Skeletal muscle satellite cell (primary cell): ENCODE measurements around the gene PARD6G.

ENCODE experiments used
- H3K27me3 ChIP-seq: 2 replicates; pipeline ENCODE4 v1.7.0; 2013; ENCODE audit warnings: low read length; ENCODE audit not compliant: control insufficient read depth, insufficient read depth
- H3K36me3 ChIP-seq: 2 replicates; pipeline ENCODE4 v1.7.0; 2013; ENCODE audit warnings: mild to moderate bottlenecking, control low read depth, low read length; ENCODE audit not compliant: insufficient read depth
- H3K4me1 ChIP-seq: 2 replicates; pipeline ENCODE4 v1.7.0; 2013; ENCODE audit warnings: low read length; ENCODE audit not compliant: control insufficient read depth, insufficient read depth
- H3K4me2 ChIP-seq: 2 replicates; pipeline ENCODE4 v1.7.0; 2013; ENCODE audit warnings: mild to moderate bottlenecking, low read length
- H3K4me3 ChIP-seq: 2 replicates; pipeline ENCODE4 v1.7.0; 2013; ENCODE audit warnings: low read length
- H3K9ac ChIP-seq: 2 replicates; pipeline ENCODE4 v1.7.0; 2013; ENCODE audit warnings: mild to moderate bottlenecking, low read depth, low read length, moderate library complexity
- H3K9me3 ChIP-seq: replicated peaks from 2 replicates; pipeline ENCODE4 v1.7.0; 2013; ENCODE audit warnings: mild to moderate bottlenecking, control low read depth, low read length

Gene PARD6G

DNA sequence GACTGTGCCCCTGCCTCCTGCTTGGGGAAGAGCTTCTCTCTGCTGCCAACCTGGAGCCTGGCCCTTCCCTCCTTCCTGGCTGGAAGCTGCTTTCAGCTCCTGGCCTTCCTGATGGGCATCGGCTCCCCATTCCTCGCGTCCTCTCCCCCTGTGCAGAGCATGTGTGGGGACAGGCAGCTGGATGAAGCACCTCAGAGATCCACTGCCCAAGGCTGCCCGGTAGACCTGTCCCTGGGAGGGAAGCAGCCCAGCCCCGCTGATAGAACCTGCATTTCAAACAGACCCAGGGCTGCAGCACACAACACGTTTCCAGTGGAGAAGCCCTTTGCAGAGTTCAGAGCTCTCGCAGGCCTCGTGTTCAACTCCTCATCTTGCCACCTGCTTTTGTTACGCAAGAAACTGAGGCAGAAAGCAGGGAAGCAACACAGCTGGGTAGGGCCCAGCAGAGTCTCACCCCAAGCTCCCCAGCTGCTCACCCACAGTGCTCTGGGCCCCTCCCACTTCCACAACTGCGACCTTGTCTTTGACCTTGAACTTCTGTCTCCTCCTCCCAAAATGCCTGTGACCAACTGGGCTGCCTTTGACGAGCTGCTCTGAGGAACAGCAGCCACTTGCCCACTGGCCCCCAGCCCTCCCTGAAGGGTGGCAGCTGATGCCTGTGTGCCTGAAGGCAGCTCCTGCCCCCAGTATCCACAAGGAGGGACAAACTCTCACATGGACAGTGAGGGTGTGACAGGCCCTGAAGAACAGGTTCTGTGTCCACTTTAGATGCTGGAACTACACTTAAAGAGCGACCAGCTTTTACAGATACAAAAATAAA, 65.5 kb downstream of the PARD6G start:
- Histone ChIP-seq H3K9ac (no peak overlapping the region), H3K4me1 (no peaks in the 10 kb centered on the region), H3K27me3 (no peaks in the 10 kb centered on the region), H3K9me3 (no peaks in the 10 kb centered on the region), H3K4me2 (no peak overlapping the region), H3K36me3 (no peaks in the 10 kb centered on the region), H3K4me3 (no peak overlapping the region)

DNA sequence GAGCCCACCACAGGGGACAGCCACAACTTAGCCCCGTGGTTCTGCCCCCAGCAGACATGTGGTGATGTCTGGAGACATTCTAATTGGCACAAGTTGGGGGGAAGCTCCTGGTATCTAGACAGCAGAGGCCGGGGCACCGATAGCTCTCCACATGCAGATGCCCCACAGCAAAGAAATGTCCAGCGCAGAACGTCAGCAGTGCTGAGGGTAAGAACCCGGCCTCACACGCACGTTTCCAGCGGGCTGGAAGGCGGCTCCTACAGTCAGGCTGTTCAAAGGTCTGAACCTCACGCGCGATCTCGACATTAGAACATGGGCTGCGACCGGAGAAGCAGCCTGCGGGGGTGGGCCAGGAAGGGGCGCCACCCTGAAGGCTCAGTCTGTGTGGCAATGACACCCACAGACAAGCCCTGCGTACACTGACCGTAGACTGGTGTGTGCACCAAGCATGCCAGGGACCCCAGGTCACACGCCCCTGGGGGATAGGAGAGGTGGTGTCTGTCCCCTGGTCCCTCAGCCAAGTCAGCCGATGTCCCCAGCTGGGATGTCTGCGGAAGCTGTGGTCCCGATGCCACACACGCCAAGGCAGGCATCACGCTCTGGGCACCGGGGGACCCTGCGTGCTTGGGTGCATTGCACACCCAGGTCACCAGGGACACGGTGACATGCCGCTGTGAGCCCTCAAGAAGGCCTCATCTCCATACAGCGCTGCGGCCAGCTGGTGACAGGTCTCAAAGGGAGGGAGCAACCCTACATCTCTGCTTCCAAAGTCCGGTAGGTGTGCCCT, 66.3 kb downstream of the PARD6G start:
- H3K9me3 ChIP-seq = no peaks in the 10 kb centered on the region
- no peak overlapping the region for H3K4me3 ChIP-seq
- H3K9ac ChIP-seq = no peak overlapping the region
- no peaks in the 10 kb centered on the region for H3K36me3 ChIP-seq
- no peak overlapping the region for H3K4me2 ChIP-seq
- no peaks in the 10 kb centered on the region for H3K4me1 ChIP-seq
- no peaks in the 10 kb centered on the region for H3K27me3 ChIP-seq

DNA sequence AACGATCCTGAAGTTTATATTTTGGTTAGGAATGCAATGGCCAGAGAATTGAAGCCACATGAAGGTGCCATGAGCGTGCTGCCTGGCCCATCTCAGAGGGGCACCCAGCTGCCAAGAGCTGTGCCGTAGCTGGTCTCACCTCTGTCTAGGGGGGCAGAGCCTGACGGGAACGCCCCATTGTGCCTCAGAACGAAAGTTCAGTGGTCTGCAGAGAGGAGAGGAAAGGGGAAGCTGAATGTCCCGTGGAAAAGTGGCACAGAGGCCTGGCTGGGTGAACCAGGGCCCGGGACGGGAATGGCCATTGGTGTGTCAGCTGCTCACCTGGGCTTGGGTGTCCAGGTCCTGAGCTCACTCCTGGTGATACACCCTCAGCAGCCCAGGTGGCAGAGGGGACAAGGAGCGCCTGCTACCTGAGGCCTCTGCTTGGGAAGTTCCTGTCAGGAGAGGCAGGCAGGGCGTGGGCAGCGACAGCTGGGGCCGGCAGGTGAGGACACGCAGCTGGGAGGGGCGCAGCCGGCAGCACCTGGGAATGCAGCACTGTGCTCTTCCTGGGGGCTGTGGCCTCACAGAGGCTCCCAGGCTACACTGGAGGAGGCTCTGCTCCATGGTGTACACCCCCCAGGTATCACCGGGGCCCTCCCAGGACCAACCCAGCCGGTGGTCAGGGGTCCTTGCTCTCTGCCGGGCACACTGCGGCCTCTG, 67.3 kb downstream of the PARD6G start:
- Histone ChIP-seq H3K9ac (no peak overlapping the region), H3K9me3 (no peaks in the 10 kb centered on the region), H3K4me3 (no peak overlapping the region), H3K4me2 (no peak overlapping the region), H3K4me1 (no peaks in the 10 kb centered on the region), H3K36me3 (no peaks in the 10 kb centered on the region), H3K27me3 (no peaks in the 10 kb centered on the region)

DNA sequence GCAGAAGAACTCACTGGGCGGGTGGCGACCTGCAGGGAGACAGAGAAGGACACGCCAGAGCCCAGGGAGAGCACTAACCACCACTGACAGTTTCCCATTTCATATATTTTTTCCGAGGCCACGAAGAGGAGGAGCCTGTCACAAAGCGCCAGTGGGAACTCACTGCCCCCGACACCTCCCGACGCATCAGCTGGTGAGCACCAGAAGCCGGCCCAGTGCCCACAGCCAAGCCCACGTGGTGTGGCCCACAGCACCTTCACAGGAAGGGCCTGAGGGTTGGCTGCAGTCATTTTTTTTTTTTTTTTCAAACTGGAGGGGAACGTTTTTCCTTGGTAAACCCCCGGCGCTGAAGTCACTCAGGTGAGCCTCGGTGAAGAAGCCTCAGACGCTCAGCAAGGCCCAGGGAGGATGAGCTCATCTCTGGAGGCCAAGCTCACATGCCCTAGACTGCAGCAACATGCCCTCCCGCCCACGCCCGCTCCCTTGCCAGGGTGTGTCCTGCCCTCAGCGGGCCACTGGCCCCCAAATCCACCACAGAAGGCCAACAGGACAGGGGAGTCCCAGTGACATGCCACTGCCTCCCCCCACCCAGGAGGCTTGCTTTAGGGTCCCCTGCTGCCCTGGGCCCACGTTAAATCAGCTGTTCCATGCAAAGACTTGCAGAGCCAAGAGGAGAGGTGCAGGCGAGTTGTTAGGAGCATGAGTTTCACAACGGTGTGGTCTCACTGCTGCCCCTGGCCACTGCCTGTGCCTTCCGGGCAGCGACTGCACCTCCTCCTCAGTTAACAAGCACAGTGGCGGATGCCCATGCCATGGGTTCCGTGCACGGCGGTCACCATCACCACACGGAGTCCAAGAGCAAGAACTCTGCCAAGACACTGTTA, 68.1 kb downstream of the PARD6G start:
- no peaks in the 10 kb centered on the region for H3K36me3 ChIP-seq
- H3K4me2 ChIP-seq = no peak overlapping the region
- H3K9me3 ChIP-seq = no peaks in the 10 kb centered on the region
- no peaks in the 10 kb centered on the region for H3K27me3 ChIP-seq
- no peak overlapping the region for H3K4me3 ChIP-seq
- no peaks in the 10 kb centered on the region for H3K4me1 ChIP-seq
- H3K9ac ChIP-seq = no peak overlapping the region

DNA sequence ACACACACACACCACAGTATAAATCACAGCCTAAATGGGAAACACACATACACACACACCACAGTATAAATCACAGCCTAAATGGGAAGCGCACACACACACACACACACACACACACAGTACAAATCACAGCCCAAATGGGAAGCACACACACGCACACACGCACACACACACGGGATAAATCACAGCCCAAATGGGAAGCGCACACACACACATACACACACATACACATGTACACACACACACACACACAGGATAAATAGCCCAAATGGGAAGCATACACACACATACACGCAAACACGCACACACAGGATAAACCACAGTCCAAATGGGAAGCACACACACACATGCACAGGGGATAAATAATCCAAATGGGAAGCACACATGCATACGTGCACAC, 70.2 kb downstream of the PARD6G start:
- Histone ChIP-seq H3K36me3 (no peaks in the 10 kb centered on the region), H3K9me3 (no peaks in the 10 kb centered on the region), H3K4me2 (no peak overlapping the region), H3K4me3 (no peak overlapping the region), H3K4me1 (no peaks in the 10 kb centered on the region), H3K9ac (no peak overlapping the region), H3K27me3 (no peaks in the 10 kb centered on the region)

DNA sequence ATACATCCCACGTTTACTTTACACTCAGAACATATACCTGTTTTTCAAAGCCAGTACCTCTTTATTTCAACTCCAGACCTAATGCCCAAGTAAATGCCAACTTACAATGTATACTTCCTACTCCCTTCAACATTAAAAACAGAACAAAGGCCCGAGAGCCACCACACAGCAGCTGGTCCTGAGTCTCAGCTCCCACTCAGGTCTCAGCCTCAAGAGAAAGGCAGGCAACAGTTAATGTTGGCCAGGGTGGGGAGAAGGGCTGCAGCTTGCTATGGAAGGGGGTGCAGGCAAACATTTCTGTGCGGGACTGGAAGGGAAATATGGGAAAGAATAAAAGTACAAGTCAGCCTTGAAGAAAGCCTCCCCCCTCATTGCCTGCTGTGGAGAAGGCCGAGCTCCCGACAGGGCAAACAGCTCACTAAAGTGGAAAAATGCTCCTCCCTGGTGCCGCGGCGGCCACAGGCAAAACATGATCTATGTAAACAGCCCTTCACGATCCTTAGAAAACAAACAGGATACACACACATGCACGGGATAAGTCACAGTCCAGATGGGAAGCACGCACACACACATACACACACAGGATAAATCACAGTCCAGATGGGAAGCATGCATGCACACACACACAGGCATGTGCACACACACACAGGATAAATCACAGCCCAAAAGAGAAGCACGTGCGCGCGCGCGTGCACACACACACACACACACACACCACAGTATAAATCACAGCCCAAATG, 70.8 kb downstream of the PARD6G start:
- H3K4me1 ChIP-seq = peaks cover 2% of the 10 kb centered on the region

DNA sequence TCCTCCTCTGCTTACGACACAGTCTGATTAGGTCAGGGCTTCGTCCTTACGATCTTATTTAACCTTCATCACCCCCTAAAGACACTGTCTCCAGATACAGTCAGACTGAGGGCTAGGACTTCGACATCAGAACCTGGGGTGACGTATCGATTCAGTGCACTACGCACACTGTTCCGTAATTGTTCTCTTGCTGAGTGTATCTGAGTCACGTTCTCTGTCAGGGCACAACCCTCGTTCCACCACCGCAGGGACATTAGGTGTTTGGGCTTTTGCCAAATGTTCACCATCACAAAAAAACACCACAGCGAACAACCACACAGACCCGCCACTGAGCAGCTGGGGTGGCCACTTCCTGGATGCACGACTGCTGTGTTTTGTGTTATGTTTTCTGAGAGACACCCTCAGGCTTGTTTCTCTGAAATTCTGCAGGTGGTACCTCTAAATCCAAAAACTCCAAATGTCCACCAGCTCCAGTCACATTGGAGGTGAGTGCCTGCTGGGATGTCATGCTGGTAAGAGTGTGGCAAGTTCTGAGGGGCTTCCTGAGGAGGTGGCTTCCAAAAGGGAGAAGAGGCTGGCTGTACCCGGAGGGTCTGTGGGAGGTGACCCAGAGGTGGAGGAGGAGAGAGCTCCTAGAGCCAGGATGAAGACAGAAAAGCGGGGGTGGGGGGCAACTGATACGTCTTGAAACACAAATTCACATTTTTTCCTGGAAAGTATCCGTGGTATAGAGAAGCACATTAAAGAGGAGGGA, 71.7 kb downstream of the PARD6G start:
- peaks cover 4% of the 10 kb centered on the region for H3K4me1 ChIP-seq
- no peaks in the 10 kb centered on the region for H3K36me3 ChIP-seq
- no peak overlapping the region for H3K4me3 ChIP-seq
- no peak overlapping the region for H3K4me2 ChIP-seq
- H3K9ac ChIP-seq = no peak overlapping the region
- no peaks in the 10 kb centered on the region for H3K9me3 ChIP-seq
- H3K27me3 ChIP-seq = no peaks in the 10 kb centered on the region

More for the DNA sequence above, 70.8 kb downstream of the PARD6G start:
- H3K27me3 ChIP-seq = no peaks in the 10 kb centered on the region
- no peaks in the 10 kb centered on the region for H3K36me3 ChIP-seq
- no peak overlapping the region for H3K4me2 ChIP-seq
- H3K9ac ChIP-seq = no peak overlapping the region
- H3K4me3 ChIP-seq = no peak overlapping the region
- no peaks in the 10 kb centered on the region for H3K9me3 ChIP-seq

DNA sequence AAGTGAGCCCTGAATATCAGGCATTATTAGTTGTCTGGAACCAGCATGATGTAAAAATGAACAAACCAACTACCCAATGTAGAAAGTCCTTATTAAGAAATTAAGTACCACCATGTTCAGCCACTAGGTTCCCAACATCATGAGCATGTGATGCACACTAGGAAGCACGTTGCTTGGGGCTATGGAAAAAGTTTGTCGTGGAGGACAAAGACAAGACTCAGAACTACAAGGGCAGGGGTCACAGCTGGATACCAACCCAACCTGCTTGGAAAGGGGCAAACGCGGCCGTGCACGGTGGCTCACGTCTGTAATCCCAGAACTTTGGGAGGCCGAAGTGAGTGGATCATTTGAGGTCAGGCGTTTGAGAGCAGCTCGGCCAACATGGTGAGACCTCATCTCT, 74.3 kb downstream of the PARD6G start:
- Histone ChIP-seq H3K9ac (no peak overlapping the region), H3K4me1 (peaks cover 4% of the 10 kb centered on the region), H3K27me3 (no peaks in the 10 kb centered on the region), H3K4me3 (no peak overlapping the region), H3K4me2 (no peak overlapping the region), H3K9me3 (no peaks in the 10 kb centered on the region), H3K36me3 (no peaks in the 10 kb centered on the region)

DNA sequence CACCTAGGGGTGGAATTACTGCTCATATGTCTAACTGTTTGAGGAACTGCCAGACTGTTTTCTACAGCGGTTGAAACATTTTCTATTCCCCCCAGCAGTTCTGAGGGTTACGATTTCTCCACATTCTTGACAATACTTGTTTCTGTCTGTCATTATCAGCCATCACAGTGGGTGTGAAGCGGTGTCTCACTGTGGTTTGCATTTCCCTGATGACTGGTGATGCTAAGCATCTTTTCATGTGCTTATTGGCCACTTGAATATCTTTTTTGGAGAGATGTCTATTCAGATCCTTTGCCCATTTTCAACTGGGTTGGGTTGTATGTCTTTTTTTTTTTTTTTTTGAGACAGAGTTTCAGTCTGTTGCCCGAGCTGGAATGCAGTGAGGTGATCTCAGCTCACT, 75.3 kb downstream of the PARD6G start:
- Histone ChIP-seq H3K4me2 (no peak overlapping the region), H3K9me3 (no peaks in the 10 kb centered on the region), H3K4me1 (peaks cover 4% of the 10 kb centered on the region), H3K4me3 (no peak overlapping the region), H3K36me3 (no peaks in the 10 kb centered on the region), H3K9ac (no peak overlapping the region), H3K27me3 (no peaks in the 10 kb centered on the region)
